ENCODE data around the gene EP400.
"Not testable (repeated sequence)": the region's sequence is repeated elsewhere in the genome, so short reads cannot be mapped to it uniquely, and the experiment has no call there.

Gene EP400

GRCh38 chr12:132094269-132094891 lies 144.6 kb downstream of the EP400 start:
- no peak for DNase-seq (ENCODE audit: low spot score)

DNA sequence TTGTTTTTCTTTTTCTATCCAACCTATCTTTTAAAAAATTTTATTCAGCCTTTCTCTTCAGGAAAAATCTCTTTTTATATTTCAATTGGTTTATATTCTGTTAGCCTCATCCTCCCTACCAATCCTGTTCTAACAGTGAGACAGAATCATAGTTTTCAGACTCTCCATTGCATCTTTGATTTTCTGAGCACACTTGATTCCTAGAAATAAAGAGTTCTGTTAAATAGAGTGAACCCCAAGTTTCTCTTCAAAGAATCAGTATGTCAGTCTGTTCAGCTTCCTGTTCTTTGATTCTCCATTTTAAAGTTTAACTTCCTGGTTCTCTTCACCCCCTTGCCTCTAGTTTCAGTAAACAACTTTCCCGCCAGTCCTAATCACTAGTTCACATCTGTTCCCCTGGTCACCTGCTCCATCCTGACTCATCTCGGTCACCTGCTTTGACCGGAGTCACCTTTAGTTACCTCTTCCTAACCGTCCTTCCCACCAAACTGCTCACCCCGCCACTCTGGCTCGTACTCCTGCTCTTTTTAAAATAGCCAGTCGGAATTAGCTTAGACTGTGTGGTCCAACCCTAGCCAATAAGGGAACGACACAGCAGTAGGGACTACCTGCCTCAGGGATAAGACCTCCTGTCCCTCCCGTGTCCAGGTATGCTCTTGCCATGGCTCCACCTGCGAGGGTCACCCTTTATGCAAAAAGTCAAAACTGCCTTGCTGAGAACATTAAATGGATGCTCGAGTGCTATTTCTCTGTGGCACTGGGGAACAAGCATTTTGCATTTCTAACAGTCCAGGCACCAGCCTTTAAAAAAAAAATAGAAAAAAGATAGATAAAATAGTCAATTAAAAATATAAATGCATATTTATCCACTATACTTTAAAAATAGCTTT lies 146.0 kb downstream of the EP400 start:
- DNase-seq (ENCODE audit: low spot score), result no peak

DNA sequence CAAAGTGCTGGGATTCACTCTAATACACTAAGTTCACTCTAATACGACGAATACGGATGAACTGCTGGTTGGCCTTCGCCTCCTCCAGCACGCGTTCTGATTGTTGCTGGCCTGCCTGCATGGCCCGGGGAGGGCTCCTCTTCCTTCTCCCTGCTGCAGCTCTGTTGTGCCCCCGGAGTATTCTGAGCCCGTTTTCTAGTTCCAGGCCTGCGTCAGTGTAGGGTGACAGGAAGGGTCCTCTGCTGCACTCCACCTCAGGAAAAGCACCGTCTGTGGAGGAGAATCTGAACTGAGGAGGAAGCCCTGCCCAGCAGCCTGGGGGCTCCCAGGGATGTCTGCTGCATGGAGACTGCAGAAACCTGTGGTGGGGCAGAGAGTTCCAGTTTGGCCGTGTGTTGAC lies 150.0 kb downstream of the EP400 start:
- no peak for DNase-seq (ENCODE audit: low spot score)

DNA sequence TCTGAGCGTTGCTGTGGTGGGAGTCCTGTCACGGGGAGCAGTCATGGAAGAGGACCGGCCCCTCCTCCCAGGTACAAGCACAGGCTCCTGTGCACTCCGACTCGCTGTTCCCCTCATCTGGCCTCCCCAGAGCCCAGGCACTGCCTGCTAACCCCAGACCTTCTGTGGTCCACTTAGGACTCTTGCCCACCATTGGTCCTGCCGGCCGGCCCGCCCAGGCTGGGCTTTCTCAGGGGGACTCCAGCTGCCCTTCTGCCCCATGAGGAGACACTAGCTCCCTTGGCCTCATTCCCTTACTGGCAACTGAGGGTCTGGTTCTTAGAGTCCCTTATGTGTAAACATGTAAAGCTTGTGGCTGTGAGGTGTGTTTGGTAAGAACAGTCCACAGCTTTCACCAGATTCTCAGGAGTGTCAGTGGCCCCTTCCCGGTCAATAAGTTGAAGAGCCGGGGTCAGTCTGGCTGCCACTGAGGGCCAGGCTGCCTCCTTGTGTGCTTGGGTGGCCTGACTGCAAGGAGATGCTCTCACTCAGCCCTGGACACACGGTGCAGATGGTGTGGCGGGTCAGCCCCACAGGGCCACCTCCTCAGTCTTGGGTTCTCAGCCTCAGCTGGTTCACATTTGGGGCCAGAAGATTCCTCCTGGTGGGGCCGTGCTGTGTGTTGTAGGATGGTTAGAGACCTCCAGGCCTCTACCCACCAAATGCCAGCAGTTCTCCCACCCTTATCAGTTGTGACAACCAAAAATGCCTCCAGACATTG lies 150.7 kb downstream of the EP400 start:
- no peak for DNase-seq (ENCODE audit: low spot score)

DNA sequence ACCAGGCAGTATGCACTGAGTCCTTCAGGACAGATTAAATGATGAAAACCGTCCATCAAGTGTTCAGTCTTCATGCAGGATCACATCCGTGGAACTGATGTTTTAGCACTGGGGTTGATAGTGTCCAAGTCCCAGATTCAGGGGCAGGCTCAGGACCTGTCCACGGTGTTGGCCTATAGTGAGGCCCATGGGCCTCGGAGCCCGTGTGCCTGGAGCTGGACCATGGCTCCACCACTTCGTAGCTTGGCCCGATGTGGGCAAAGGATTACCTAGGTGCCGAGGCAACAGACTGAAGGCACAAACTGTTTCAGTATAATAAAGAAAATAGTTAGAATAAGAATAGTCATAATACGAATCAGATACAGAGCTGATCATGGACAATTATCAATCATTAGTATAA lies 152.6 kb downstream of the EP400 start:
- no peak for DNase-seq (ENCODE audit: low spot score)

DNA sequence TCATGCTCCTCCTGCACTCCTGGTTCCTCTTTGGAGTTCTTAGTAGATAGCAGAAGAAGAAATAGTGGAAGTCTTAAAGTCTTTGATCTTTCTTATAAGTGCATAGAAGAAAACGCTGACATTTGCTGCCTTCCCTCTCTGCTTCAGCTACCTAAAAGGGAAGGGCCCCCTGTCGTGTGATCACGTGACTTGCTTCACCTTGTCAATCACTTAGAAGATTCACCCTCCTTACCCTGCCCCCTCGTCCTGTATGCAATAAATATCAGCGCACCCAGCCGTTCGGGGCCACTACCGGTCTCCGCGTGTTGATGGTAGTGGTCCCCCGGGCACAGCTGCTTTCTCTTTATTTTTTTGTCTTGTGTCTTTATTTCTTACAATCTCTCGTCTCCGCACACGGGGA lies 153.3 kb downstream of the EP400 start:
- DNase-seq (ENCODE audit: low spot score), result not testable (repeated sequence)

GRCh38 chr12:132103542-132104308 lies 154.0 kb downstream of the EP400 start:
- no peak for DNase-seq (ENCODE audit: low spot score)

GRCh38 chr12:132105467-132105866 lies 155.7 kb downstream of the EP400 start:
- no peak for DNase-seq (ENCODE audit: low spot score)

DNA sequence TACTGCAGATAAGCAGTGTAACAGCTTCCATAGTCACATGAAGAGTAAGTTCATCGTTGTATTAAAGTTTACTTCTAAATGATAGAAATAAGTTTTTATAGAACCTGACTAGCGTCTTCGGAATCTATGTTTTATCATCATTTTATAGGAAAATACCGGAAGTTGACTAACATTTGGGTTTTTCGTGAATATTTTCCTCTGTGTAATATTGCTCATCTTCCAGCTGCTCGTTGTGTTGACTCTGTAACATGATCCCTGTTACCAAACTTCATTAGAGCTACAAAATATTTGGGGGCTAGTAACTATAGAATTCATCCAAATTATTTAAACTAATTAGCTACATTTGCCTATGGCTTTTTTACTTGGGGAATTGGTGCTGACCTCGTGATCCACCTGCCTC lies 157.2 kb downstream of the EP400 start:
- no peak for DNase-seq (ENCODE audit: low spot score)

GRCh38 chr12:132108211-132108832 lies 158.6 kb downstream of the EP400 start:
- DNase-seq (ENCODE audit: low spot score), result no peak

- DNase-seq (ENCODE audit: low spot score), result no peak
These were observed 160.0 kb downstream of the EP400 start for GRCh38 chr12:132109741-132110140.

GRCh38 chr12:132110677-132111076 lies 160.9 kb downstream of the EP400 start:
- DNase-seq (ENCODE audit: low spot score), result no peak

DNA sequence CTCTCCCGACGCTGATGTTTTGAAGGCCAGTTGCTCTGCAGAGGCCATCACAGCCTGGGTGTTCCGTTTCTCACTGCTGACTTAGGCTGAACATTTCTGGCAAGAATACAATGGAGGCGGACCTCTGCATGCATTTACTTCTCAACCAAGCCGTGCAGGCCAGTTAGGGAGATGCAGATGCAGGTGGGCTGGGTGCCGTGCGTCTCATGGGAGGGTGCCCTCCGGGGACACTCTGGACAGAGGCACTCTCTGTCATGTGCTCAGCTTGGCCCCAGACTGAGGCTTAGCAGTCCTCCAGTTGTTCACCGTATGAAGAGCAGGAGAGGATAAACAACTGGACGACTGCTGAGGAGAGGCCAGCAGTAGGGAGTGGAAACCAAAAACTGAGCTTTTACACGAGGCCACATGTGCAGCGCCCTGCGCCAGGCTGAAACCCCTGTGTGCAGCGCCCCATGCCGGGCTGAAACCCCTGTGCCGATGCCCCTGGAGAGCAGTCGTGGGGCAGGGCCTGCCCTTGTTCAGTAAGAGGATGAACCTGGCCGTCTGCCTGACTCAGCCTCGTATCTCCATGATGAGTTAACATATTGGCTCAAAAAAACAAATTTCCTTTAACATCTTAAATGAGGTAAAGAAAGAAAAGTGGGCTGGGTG lies 162.0 kb downstream of the EP400 start:
- DNase-seq (ENCODE audit: low spot score), result no peak

GRCh38 chr12:132114667-132115066 lies 164.9 kb downstream of the EP400 start:
- DNase-seq (ENCODE audit: low spot score), result no peak

DNA sequence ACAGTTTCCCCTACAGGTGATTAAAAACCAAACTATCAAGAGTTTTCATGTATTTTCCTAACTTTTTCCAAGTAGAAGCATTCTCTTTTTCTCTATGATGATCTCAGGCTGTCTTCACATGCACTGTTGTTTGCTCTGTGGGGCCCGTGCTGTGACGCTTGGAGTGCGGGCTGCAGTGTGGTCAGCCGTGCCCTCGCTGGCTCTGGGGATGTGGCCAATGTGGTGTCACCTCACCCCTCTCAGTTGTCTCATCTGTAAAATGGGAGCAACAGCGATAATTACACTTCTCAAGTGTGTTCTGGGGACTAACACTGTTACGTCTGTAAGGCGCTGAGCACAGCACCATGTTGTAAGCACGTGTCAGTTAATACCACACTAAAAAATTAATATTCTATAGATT lies 165.8 kb downstream of the EP400 start:
- DNase-seq (ENCODE audit: low spot score), result no peak

DNA sequence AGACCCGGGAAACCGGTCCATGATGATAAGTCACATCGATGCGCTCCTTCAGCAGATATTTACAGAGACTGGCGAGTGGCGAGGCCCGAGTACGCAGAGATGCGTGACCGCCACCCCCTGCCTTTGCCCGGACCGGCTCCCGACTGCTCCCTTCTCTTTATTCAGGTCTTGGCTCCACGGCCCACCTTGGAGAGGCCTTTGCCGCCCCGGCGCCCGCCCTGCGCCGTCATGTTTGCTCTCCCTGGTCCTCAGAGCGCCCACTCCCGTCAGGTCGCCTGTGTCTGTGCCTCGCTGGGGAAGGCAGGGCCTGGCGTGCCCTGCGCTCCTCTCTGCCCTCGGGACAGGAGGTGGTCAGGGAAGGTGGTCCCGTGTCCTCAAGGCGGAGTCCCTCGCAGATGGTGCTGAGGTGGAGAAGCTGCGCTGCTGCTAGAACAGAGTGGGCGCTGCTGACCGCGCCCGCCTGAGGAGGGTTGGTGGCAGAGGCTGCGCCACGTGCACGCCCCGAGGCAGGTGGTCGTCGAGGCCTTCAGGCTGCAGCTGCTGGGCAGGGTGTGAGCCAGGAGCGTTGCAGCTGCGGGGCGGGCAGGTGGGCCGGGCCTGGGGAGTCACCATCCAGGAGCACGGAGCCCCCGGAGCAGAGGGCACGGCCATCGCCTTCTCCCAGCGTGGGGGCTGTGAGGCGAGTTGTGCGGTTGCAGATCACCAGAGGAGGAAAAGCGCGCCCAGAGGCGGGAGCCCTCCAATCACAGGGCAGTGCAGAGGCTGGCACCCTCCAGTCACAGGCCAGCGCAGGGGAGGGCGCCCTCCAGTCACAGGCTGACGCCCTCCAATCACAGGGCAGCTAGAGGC lies 167.2 kb downstream of the EP400 start:
- no peak for DNase-seq (ENCODE audit: low spot score)

DNA sequence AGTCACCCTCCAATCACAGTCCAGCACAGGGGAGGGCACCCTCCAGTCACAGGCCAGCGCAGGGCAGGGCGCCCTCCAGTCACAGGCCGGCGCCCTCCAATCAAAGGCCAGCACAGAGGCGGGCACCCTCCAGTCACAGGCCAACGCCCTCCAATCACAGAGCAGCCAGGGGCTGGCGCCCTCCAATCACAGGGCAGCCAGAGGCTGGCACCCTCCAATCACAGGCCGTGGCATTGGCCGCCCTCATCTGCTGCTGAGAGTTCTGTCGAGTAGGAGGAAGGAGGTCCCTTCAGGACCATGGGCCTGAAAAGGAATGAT lies 167.8 kb downstream of the EP400 start:
- DNase-seq (ENCODE audit: low spot score), result no peak

DNA sequence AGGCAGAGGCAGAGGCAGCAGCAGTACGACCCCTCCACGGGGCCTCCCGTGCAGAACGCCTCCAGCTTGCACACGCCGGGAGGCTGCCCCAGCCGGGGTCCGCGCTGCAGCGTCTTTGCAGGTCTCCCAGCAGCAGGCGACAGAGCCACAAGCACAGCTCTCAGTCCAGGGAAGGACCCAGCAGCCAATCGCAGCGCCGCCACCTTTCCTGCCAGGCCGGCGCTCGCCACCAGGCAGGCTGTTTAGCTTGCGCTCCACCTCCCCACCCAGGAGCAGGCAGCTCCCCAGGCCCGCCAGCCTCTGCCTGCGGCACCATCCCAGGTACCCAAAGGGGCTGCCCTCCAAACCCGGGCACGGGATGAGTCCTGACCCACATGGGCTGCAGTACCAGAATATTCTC lies 169.1 kb downstream of the EP400 start:
- no peak for DNase-seq (ENCODE audit: low spot score)

DNA sequence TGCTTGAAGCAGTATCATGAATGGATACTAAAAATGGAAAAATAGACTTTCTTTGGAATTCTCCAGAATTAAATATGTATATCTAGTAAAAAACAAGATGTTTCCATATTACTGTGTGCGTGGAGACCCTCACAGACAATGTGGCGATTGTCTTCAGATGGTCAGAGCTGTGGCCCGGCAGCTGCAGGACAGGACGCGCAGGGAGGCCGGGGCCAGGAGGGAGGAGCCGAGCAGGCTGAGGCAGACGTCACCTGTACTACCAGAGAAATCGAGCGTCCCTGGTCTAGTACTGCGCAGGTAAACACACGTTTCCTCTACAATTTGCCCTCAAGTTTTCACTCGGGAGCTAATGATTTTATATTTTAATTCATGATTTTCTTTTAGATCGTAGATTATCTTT lies 171.5 kb downstream of the EP400 start:
- no peak for DNase-seq (ENCODE audit: low spot score)

Measured in RKO (cell line).